Measurements from ENCODE around the gene MCC. TPM values are rescaled to one million over a fixed set of nuclear protein-coding genes. Genes with fewer than 3 reads are reported as not detected.

MCC gene
- total RNA-seq, 1 experiment from 2014 or later = 0.41 TPM

DNA sequence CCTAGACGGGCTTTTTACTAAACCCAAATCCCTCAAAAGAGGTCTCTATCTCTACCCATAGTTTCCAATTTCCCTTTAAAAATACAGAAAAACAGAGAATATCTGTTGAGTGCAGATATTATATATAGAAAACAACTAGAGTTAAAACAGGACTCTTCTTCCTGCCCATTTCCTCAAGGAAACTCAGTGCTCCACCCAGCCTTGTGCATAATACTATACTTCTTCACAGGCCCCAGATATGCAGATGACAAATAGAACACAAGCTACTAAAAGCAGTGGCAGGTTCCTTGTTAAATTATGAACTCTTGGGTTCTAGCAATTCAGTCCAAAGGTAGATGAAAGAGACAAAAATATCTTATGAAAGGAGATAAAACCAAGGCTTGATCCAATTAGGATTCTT lies 253.7 kb downstream of the MCC start:
- Histone ChIP-seq H3K27me3 (ENCODE audit: control insufficient read depth, insufficient read depth, low read length) (peaks cover 9% of the 10 kb centered on the region), H3K27ac (ENCODE audit: low read length) (no peak overlapping the region), H3K4me1 (ENCODE audit: control insufficient read depth, insufficient read depth, low read length) (no peaks in the 10 kb centered on the region), H3K36me3 (ENCODE audit: control insufficient read depth, insufficient read depth, low read length) (no peaks in the 10 kb centered on the region), H3K4me3 (ENCODE audit: low read depth in 2 of 2, low read length in 2 of 2) (no peak overlapping the region), H3K9me3 (ENCODE audit: control insufficient read depth, insufficient read depth, low read depth, low read length) (no peaks in the 10 kb centered on the region)
- in situ Hi-C loops (cut with HindIII; ENCODE audit: low pct_unique_long_range_greater_than_20kb, low sequenced_read_pairs) (no loop called here), intact Hi-C loops (cut with micrococcal nuclease; ENCODE audit: unreplicated experiment) (no loop called here)
- TF ChIP-seq SIN3A (IDR thresholded peaks at IDR 0.05; ENCODE audit: borderline replicate concordance, insufficient read depth, low read depth, low read length) (no peak), TCF7L2 (IDR thresholded peaks at IDR 0.05; ENCODE audit: low read depth, low read length) (no peak), POLR2AphosphoS5 (IDR thresholded peaks at IDR 0.05; ENCODE audit: low read depth, low read length) (no peak)
- TF ChIP-seq, protein P1, sequence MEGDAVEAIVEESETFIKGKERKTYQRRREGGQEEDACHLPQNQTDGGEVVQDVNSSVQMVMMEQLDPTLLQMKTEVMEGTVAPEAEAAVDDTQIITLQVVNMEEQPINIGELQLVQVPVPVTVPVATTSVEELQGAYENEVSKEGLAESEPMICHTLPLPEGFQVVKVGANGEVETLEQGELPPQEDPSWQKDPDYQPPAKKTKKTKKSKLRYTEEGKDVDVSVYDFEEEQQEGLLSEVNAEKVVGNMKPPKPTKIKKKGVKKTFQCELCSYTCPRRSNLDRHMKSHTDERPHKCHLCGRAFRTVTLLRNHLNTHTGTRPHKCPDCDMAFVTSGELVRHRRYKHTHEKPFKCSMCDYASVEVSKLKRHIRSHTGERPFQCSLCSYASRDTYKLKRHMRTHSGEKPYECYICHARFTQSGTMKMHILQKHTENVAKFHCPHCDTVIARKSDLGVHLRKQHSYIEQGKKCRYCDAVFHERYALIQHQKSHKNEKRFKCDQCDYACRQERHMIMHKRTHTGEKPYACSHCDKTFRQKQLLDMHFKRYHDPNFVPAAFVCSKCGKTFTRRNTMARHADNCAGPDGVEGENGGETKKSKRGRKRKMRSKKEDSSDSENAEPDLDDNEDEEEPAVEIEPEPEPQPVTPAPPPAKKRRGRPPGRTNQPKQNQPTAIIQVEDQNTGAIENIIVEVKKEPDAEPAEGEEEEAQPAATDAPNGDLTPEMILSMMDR (IDR thresholded peaks at IDR 0.05) = no peak
- TF ChIP-seq, protein P2, sequence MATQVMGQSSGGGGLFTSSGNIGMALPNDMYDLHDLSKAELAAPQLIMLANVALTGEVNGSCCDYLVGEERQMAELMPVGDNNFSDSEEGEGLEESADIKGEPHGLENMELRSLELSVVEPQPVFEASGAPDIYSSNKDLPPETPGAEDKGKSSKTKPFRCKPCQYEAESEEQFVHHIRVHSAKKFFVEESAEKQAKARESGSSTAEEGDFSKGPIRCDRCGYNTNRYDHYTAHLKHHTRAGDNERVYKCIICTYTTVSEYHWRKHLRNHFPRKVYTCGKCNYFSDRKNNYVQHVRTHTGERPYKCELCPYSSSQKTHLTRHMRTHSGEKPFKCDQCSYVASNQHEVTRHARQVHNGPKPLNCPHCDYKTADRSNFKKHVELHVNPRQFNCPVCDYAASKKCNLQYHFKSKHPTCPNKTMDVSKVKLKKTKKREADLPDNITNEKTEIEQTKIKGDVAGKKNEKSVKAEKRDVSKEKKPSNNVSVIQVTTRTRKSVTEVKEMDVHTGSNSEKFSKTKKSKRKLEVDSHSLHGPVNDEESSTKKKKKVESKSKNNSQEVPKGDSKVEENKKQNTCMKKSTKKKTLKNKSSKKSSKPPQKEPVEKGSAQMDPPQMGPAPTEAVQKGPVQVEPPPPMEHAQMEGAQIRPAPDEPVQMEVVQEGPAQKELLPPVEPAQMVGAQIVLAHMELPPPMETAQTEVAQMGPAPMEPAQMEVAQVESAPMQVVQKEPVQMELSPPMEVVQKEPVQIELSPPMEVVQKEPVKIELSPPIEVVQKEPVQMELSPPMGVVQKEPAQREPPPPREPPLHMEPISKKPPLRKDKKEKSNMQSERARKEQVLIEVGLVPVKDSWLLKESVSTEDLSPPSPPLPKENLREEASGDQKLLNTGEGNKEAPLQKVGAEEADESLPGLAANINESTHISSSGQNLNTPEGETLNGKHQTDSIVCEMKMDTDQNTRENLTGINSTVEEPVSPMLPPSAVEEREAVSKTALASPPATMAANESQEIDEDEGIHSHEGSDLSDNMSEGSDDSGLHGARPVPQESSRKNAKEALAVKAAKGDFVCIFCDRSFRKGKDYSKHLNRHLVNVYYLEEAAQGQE (IDR thresholded peaks at IDR 0.05; ENCODE audit: insufficient read depth in 1 of 2, low read depth in 2 of 2, low read length in 1 of 2) = no peak
- no TSS peak for BruUV-seq (replicated peaks)
- CTCF ChIA-PET = no interaction called here
- ATAC-seq = no peak
- DNase-seq (ENCODE audit: low read depth, low spot score) = no peak
- POLR2A ChIA-PET = no interaction called here

DNA sequence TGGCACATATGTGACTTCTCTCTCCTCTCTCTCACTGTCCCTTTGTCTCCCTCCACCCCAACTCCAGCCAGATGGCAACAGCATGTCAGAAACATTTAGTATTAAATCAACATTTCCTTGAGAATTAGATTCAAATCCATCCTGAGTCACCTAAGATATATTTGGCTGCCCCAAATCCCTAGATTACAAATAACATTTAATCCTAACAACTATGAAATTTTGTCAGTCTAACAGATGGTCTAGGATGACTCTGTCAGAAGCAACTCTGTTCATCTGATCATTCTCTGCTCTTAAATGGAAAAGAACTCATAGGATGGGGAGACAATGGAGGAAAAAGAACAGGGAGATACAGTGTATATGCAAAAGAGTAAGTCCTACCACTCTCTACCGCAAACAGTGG lies 254.6 kb downstream of the MCC start:
- no peaks in the 10 kb centered on the region for H3K4me1 ChIP-seq (ENCODE audit: control insufficient read depth, insufficient read depth, low read length)
- H3K4me3 ChIP-seq (ENCODE audit: low read depth in 2 of 2, low read length in 2 of 2) = no peak overlapping the region
- H3K27ac ChIP-seq (ENCODE audit: low read length) = no peak overlapping the region
- DNase-seq (ENCODE audit: low read depth, low spot score) (no peak), ATAC-seq (no peak)
- CTCF ChIA-PET = no interaction called here
- intact Hi-C loops (cut with micrococcal nuclease; ENCODE audit: unreplicated experiment) = no loop called here
- in situ Hi-C loops (cut with HindIII; ENCODE audit: low pct_unique_long_range_greater_than_20kb, low sequenced_read_pairs) = no loop called here
- no peaks in the 10 kb centered on the region for H3K9me3 ChIP-seq (ENCODE audit: control insufficient read depth, insufficient read depth, low read depth, low read length)
- TF ChIP-seq, protein P2 (IDR thresholded peaks at IDR 0.05; ENCODE audit: insufficient read depth in 1 of 2, low read depth in 2 of 2, low read length in 1 of 2) = no peak
- no peak for TF ChIP-seq SIN3A (IDR thresholded peaks at IDR 0.05; ENCODE audit: borderline replicate concordance, insufficient read depth, low read depth, low read length)
- no peak for TF ChIP-seq TCF7L2 (IDR thresholded peaks at IDR 0.05; ENCODE audit: low read depth, low read length)
- TF ChIP-seq, protein P1 (IDR thresholded peaks at IDR 0.05) = no peak
- TF ChIP-seq POLR2AphosphoS5 (IDR thresholded peaks at IDR 0.05; ENCODE audit: low read depth, low read length) = no peak
- H3K27me3 ChIP-seq (ENCODE audit: control insufficient read depth, insufficient read depth, low read length) = peaks cover 10% of the 10 kb centered on the region
- BruUV-seq (replicated peaks) = no TSS peak
- POLR2A ChIA-PET = no interaction called here
- no peaks in the 10 kb centered on the region for H3K36me3 ChIP-seq (ENCODE audit: control insufficient read depth, insufficient read depth, low read length)

Data from Panc1 (cell line).